ENCODE data around the gene ATP8B4.

- TF ChIP-seq CTCF (IDR thresholded peaks at IDR 0.05) = no peak
- TF ChIP-seq POLR2AphosphoS5 (IDR thresholded peaks at IDR 0.05) = no peak
- TF ChIP-seq POLR2A (IDR thresholded peaks at IDR 0.05) = no peak
- no peak for TF ChIP-seq EP300 (IDR thresholded peaks at IDR 0.05)
Measured at GRCh38 chr15:50116477-50116876, 2.6 kb downstream of the ATP8B4 start.

Data from sigmoid colon (tissue), 4 donors.